HG02588 (cell line): Measurements from ENCODE around the gene GRK6.

Source experiments
- ATAC-seq: cut with Tn5 transposase; IDR thresholded peaks from one replicate; pipeline ENCODE4 v1.9.1; 2021; ENCODE audit warnings: mild to moderate bottlenecking, moderate library complexity; ENCODE audit not compliant: unreplicated experiment

Gene GRK6

DNA sequence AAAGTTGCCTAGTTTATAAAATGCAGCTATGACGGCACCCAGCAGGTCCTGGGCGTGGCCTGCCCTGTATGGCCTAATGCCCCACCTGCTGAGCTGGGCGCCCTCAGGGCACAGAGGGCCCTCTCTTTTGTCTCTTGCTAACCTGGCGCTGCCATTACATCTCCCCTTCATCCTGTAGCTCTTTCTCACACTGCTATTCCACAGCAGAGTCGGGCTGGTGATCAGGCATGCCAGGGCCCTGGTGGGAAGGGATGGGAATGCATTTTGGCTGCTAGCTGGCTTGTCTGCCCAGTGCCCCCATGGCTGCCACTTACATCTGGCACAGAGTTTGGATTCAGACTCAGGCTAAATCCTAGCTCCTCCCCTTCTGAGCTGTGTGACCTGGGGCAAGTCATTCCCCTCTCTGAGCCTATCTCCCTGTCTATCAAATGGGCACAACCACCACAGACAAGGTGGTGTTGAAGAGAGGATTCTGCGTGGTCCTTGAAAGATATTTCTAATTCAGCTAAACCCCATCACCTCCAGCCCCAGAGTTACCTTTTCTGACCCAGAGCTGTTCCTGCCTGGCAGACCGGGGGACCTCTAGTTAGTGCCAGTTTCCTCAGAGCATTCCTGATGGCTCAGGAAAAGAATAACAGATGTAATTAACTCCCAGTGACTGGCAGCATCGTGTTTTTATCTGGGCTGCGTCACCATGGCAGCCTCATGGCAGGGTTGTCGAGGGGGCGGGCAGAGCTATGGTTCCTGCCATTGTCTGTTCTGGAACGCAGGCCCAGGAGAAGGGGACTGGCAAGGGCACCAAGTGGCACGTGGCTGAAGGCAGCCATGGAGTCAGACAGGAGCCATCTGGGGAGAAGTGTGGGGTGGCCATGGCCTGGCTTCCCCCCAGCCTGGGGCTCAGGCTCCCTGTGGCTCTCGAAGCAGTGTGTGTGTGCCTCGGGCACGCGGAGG, 26.5 kb downstream of the GRK6 start:
- no peak for ATAC-seq

GRCh38 chr5:177453852-177454396, 27.4 kb downstream of the GRK6 start:
- ATAC-seq = peak; percentile 1

DNA sequence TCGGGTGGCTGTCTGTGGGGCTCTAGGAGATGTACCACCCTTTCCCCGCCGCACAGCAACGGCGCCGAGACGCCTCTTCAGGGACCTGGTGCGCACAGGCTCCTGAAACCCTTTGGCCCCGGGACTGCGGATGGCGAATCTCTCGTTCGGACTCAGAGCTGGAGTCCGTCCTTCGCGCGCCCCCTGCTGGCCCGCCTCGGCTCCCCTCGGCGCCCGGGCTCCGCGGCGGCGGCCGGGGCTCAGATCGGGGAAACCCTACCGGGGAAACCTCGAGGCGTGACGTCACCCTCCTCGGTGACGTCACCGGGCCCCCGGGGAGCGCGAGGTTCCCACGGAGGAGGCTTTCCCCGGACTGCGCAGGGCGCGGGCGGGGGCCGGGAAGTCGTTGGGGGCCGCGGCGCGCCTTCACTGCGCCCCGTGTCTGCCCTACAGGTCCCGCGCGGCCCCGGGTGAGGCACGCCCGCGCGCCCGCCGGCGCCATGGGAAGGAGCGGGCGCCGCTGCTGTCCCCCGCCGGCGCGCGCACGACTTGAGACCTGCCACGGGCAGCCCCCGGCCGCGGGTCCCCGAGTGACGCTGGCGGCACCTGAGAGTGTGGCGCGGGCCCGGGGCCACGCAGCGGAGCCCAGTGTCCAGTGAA, 28.0 kb downstream of the GRK6 start:
- ATAC-seq = peak; percentile 52

GRCh38 chr5:177455036-177455660, 28.7 kb downstream of the GRK6 start:
- peak; percentile 41 for ATAC-seq

DNA sequence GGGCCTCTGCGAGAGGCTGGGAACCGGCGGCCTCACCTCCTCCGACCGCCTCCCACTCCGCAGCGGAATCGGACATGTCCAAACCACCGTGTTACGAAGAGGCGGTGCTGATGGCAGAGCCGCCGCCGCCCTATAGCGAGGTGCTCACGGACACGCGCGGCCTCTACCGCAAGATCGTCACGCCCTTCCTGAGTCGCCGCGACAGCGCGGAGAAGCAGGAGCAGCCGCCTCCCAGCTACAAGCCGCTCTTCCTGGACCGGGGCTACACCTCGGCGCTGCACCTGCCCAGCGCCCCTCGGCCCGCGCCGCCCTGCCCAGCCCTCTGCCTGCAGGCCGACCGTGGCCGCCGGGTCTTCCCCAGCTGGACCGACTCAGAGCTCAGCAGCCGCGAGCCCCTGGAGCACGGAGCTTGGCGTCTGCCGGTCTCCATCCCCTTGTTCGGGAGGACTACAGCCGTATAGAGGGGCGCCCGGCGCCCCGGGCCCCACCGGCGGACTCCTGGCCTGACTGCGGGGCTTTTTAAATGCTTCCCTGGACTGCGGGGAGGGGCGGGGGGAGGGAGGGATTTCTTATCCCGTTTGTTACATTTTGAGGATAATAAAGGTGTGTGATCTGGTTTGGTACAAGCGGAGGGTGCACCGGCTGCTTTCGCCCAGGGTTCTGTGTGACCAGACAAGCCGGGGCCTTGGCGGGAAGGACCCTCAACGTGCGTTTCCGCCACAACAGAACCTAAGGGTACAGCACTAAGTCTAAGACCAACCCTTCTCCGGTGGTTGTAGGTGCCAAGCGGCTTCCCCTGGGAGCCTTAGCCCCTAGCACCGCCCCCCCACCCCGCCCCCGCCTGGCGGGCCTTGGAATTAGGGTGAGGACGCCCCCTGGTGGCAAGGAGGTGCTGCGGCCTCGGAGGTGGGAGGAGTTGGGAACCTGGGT, 29.4 kb downstream of the GRK6 start:
- peak; percentile 10 for ATAC-seq

DNA sequence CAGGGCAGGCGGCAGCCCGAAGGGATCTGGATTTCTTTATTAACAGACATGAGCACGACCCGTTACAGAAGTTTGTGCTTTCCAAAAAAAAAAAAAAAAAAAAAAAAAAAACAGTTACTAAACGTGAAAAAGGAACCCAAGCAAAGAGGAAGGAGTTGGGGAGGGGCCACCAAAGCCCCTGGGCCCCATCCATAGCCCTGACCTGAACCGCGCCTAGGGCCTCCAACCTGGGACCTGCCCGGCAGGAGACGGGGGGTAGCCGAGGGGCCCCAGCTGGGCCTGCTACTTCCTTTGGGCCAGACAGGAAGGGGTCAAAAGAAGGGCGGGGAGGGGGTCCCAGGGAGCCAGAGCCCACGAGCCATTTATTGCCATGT, 30.1 kb downstream of the GRK6 start:
- ATAC-seq = no peak

- ATAC-seq = peak; percentile 32
Measured at GRCh38 chr5:177456976-177457851, 30.7 kb downstream of the GRK6 start.

DNA sequence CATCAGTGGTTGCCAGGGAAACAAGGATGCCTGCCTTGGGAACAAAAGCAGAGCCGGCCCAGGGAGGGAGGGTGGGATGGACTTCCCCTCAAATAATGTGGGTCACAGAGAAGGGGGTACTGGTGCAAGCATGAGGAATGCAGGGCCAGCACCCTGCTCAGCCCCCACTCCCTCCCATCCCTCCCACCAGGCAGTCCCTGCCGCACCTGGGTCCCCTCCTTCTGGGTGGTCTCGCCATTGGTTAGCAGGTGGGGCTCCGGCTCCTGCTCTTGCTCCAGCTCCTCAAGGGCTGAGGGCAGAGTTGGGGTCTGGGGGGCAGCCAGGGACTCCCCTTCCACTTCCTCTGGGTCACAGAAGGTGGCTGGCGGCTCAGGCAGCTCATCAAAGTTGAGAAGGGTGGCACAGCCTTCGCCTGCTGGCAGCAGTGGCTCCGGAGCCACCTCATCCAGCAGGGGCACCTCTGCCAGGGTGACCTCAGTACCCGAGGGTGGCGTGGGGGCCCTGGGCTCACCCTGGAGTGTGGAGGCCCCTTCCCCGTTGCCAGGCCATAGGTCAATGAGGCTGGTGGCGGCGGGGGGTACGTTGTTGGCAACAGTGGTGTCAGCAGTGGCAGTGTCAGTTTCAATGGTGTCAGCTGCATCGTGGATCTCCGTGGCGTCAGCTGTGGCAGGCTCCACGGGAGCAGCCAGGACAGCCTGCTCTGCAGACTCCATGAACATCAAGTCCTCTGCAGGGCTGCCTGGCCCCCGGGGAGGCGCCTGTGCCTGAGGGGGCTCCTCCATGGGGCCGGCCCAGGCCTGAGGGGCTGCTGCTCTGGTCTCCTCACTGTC, 31.6 kb downstream of the GRK6 start:
- ATAC-seq = no peak

GRCh38 chr5:177458912-177459350, 32.5 kb downstream of the GRK6 start:
- no peak for ATAC-seq

DNA sequence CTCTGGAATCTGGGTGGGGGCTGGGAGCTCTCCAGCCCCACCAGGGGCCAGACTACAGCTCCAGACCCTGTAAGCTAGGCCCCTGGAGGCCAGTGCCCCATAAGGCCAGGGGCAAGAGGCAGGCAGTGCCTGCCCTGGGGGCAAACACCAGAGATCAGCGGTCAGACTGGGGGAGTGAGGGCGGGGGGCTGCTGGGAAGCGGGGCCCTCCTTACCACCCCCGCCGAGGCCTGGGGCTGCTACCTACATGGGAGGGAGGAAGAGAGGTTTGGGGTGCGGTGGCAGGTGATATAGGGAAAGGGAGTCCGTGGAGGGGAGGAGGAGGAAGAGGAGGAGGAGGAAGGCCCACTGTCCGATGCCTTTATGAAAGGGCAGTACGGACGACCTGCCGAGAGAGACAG, 32.9 kb downstream of the GRK6 start:
- ATAC-seq = no peak

DNA sequence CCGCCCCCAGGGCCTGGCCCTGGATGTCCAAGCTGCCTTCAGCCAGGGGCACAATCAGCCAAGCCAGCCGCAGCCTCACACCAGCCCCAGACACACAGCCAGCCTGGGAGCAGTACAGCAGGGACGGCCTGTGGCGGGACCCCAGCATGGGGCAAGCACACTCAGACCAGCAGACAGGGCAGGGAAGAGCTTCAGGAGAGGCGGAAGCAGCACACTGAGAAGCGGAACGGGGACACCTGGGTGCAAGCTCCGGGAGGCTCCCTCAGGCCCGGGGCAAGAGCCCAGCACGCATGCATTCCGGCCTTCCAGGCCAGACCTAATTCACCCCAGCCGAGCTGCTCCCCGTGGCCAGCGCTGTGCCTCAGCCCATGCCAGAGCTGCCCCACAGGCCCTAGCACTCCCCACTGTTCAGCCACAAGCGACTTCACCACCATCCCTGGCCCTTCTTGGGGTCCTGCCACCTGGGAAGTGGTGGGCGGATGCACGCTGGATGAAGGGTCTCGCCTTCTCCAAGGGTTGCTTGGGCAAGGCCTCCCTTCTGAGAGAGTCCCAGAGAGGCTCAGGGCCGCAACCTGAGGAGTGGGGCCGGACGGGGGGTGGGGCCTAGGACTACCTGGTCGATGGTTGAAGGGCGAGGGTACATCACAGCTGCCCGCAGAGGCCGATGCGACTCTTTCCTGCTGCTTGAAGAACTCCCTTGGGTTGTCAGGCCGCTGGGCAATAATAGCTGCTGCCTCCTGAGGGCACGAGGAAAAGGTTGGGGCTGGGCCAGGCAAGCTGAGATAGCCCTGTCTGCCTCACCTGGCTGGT, 33.5 kb downstream of the GRK6 start:
- ATAC-seq = no peak

DNA sequence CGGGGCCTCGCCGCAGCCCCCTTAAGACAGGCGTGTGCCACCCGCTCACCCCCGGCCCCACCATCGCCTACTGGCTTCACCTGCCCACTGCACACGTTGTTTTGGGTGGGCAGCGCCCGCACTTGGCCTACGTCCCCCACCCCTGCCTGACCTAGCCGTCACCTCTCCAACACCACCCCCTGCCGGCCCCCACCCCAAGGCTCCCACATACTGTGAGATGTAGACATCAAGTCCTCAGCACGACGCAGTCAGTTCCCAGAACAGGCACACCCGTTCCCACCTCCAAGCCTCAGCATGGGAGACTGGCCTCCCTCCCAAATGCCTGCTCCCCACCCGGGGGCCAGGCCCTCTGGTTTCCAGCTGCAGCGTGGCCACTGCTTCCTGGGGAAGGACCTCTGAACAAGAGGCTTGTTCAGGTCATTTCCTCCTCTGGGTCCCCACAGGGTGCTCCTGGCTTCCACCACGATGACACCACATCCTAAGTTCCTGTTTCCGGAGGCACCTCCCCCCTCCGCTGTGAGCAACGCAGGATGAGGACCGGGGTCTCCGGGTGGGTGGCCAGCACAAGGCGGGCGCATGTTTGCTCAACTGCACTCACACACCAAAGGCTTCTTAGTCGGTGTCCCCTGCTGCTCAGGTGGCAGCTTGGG, 35.7 kb downstream of the GRK6 start:
- no peak for ATAC-seq

DNA sequence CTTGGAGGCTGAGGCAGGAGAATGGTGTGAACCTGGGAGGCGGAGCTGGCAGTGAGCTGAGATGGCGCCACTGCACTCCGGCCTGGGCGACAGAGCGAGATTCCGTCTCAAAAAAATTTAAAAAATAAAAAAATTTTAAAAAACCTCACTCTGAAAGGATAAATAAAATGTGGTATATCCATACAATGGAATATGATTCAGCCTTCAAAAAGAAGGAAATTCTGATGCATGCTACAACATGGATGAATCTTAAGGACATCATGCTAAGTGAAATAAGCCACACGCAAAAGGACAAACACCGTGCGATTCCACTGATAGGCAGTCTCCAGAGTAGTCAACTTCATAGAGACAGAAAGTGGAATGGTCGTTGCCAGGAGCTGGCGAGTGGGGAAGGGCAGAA, 38.6 kb downstream of the GRK6 start:
- no peak for ATAC-seq

GRCh38 chr5:177466861-177467260, 40.4 kb downstream of the GRK6 start:
- no peak for ATAC-seq

DNA sequence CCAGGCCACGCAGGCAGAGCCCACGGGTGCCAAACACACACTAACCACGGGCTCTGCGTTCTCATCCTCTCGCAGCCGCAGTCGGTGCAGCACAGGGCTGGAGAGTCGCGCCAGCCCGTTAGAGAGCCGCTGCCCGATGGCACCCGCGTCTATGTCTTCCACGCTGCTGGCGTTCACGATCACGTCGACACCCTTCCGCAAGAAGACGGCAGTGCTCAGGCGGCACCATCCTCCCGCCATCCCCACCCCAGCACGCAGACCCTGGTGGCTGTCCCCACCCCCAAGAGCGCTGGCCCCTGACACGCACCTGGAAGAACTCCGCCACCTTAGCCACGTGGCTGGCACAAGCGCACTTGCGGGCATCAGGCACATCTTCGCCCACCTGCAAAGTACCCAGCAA, 41.0 kb downstream of the GRK6 start:
- no peak for ATAC-seq

DNA sequence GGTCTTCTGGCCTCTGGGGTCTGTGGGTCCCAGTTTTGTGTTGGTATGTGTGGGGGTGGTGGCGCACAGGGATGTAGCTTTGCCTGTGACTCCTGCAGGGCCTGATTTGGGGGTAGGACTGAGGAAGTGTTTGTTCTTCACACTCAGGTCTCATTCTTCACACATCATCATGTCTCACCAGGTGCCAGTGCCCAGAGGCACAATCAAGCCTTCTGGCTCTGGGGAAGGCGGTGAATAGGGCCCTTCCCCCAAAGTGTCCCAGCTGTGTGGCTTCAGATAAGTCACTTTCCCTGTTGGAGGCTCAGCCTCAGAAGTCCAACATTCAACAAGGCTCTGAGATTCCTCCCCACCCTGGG, 41.8 kb downstream of the GRK6 start:
- no peak for ATAC-seq
